GM10266 (cell line): Measurements from ENCODE around the gene AMACR.

ENCODE experiments used
- DNase-seq: peaks from one replicate; pipeline ENCODE4 v3.0.0; 2012; ENCODE audit errors: extremely low spot score
- CTCF ChIP-seq: IDR thresholded peaks from 2 replicates; pipeline ENCODE4 v1.5.1; 2012; ENCODE audit warnings: mild to moderate bottlenecking, low read depth; ENCODE audit not compliant: control insufficient read depth, insufficient read depth; ENCODE audit errors: missing control alignments

The AMACR gene

GRCh38 chr5:34053133-34053532, 45.3 kb upstream of the AMACR start:
- TF ChIP-seq CTCF: no peak
- DNase-seq: no peak

GRCh38 chr5:34051374-34051980, 43.6 kb upstream of the AMACR start:
- no peak for DNase-seq
- no peak for TF ChIP-seq CTCF

GRCh38 chr5:34047774-34048572, 40.1 kb upstream of the AMACR start:
- DNase-seq: no peak
- no peak for TF ChIP-seq CTCF

GRCh38 chr5:34047143-34047542, 39.3 kb upstream of the AMACR start:
- no peak for TF ChIP-seq CTCF
- DNase-seq: no peak

- no peak for TF ChIP-seq CTCF
These were observed 38.1 kb upstream of the AMACR start for GRCh38 chr5:34045996-34046395.

GRCh38 chr5:34045023-34045422, 37.2 kb upstream of the AMACR start:
- no peak for DNase-seq
- TF ChIP-seq CTCF: no peak

More at GRCh38 chr5:34045996-34046395, 38.1 kb upstream of the AMACR start:
- DNase-seq: no peak
